H1 (cell line): ENCODE data around the gene RPTOR. TPM values are rescaled to one million over a fixed set of nuclear protein-coding genes. Genes with fewer than 3 reads are reported as not detected.

Experiments
- CTCF ChIA-PET: fragments of 300-600 bp; sonication (Branson Sonifier 250); formaldehyde crosslinking; loops from one replicate; lab custom pipeline; 2021; ENCODE audit not compliant: partially characterized antibody; lab: Charles Lee
- POLR2A ChIA-PET: fragments of 300-600 bp; sonication (Branson Sonifier 250); formaldehyde crosslinking; loops from one replicate; lab custom pipeline; 2021; ENCODE audit warnings: inconsistent platforms; ENCODE audit not compliant: partially characterized antibody; lab: Charles Lee
- DNase-seq, 2 experiments: peaks; one replicate each; pipeline versions ENCODE4 v3.0.0 to v3.0.0-alpha.2; 2010 to 2022; ENCODE audit warnings: low spot score in 2 of 2, low read depth in 1 of 2, mixed read lengths in 1 of 2
- FAIRE-seq: peaks from 2 replicates; lab custom pipeline; 2011; peaks lifted over from hg19 to GRCh38; lab: Jason Lieb, UNC
- H2AFZ ChIP-seq: 2 replicates; pipeline ENCODE4 v1.8.1; 2012; ENCODE audit warnings: low read length, inconsistent platforms
- H2AK5ac ChIP-seq: 2 replicates; pipeline ENCODE4 v1.6.1; 2013; ENCODE audit warnings: low read depth, low read length
- H2BK120ac ChIP-seq: replicated peaks from 2 replicates; pipeline ENCODE3; 2013; ENCODE audit warnings: low read depth, low read length, inconsistent platforms
- H2BK12ac ChIP-seq: 2 replicates; pipeline ENCODE4 v1.6.1; 2013; ENCODE audit warnings: low read depth, low read length
- H2BK15ac ChIP-seq: 2 replicates; pipeline ENCODE4 v1.6.1; 2013; ENCODE audit warnings: low read length
- H2BK20ac ChIP-seq: 2 replicates; pipeline ENCODE4 v1.6.1; 2013; ENCODE audit warnings: low read length
- H2BK5ac ChIP-seq: 2 replicates; pipeline ENCODE4 v1.6.1; 2013; ENCODE audit warnings: low read depth, low read length
- H3K14ac ChIP-seq: 2 replicates; pipeline ENCODE4 v1.6.1; 2013; ENCODE audit warnings: inconsistent platforms; ENCODE audit not compliant: insufficient read length
- H3K18ac ChIP-seq: 2 replicates; pipeline ENCODE4 v1.6.1; 2013; ENCODE audit warnings: low read length; ENCODE audit errors: extremely low read depth
- H3K23ac ChIP-seq: 2 replicates; pipeline ENCODE4 v1.6.1; 2013; ENCODE audit warnings: inconsistent platforms; ENCODE audit not compliant: insufficient read length
- H3K23me2 ChIP-seq: 2 replicates; pipeline ENCODE4 v1.6.1; 2013; ENCODE audit warnings: low read depth, low read length
- H3K27ac ChIP-seq: 2 replicates; pipeline ENCODE4 v1.6.1; 2011; ENCODE audit warnings: low read depth, low read length, inconsistent platforms
- H3K27me3 ChIP-seq, 4 experiments: replicated peaks in 1 of 4; 1 replicate in 1 of 4; 2 replicates in 3 of 4; pipeline versions ENCODE4 v1.6.1 to v1.8.1; 2011 to 2013; ENCODE audit warnings: low read length in 3 of 4, mild to moderate bottlenecking in 3 of 4, inconsistent platforms in 2 of 4, mixed read lengths in 2 of 4, moderate library complexity in 1 of 4; ENCODE audit not compliant: control insufficient read depth in 3 of 4, insufficient read depth in 3 of 4; ENCODE audit errors: extremely low read depth in 1 of 4
- H3K36me3 ChIP-seq, 4 experiments: 2 replicates each; pipeline versions ENCODE4 v1.6.1 to v1.8.1; 2011 to 2013; ENCODE audit warnings: mild to moderate bottlenecking in 4 of 4, low read length in 3 of 4, moderate library complexity in 2 of 4, control low read depth in 1 of 4, inconsistent platforms in 1 of 4; ENCODE audit not compliant: insufficient read depth in 4 of 4, control insufficient read depth in 2 of 4
- H3K4ac ChIP-seq: replicated peaks from 2 replicates; pipeline ENCODE3; 2013; ENCODE audit warnings: low read length, low read depth, mixed read lengths, inconsistent platforms; ENCODE audit not compliant: insufficient read length
- H3K4me1 ChIP-seq, 4 experiments: replicated peaks in 1 of 4; 1 replicate in 1 of 4; 2 replicates in 3 of 4; pipeline versions ENCODE4 v1.6.1 to v1.8.1; 2011 to 2013; ENCODE audit warnings: low read length in 3 of 4, inconsistent platforms in 2 of 4, mixed read lengths in 1 of 4; ENCODE audit not compliant: insufficient read depth in 4 of 4, control insufficient read depth in 3 of 4
- H3K4me2 ChIP-seq, 2 experiments: 2 replicates each; pipeline versions ENCODE4 v1.6.1 to v1.8.1; 2011 to 2013; ENCODE audit warnings: low read depth in 2 of 2, low read length in 2 of 2, control low read depth in 1 of 2, inconsistent platforms in 1 of 2, mild to moderate bottlenecking in 1 of 2; ENCODE audit not compliant: insufficient read depth in 1 of 2
- H3K4me3 ChIP-seq, 4 experiments: fragments of 200-600, 300-600 bp in 1 of 4; sonication (generic), shearing (Covaris generic), sonication (Bioruptor Twin) in 1 of 4; 2 replicates each; pipeline versions ENCODE4 v1.5.1 to v1.8.1; 2011 to 2016; ENCODE audit warnings: low read length in 4 of 4, low read depth in 3 of 4, control low read depth in 2 of 4, inconsistent platforms in 2 of 4, mild to moderate bottlenecking in 2 of 4, mixed read lengths in 1 of 4, moderate library complexity in 1 of 4; ENCODE audit not compliant: insufficient read depth in 2 of 4; ENCODE audit errors: extremely low read depth in 1 of 4
- H3K56ac ChIP-seq: replicated peaks from 2 replicates; pipeline ENCODE3; 2013; ENCODE audit warnings: low read depth, mild to moderate bottlenecking, mixed read lengths, low read length, inconsistent platforms; ENCODE audit not compliant: insufficient read length
- H3K79me1 ChIP-seq: 2 replicates; pipeline ENCODE4 v1.6.1; 2013; ENCODE audit warnings: low read depth, low read length, control low read depth
- H3K79me2 ChIP-seq, 2 experiments: 2 replicates each; pipeline versions ENCODE4 v1.6.1 to v1.8.1; 2012 to 2013; ENCODE audit warnings: low read length in 2 of 2, mild to moderate bottlenecking in 2 of 2, inconsistent platforms in 1 of 2; ENCODE audit not compliant: insufficient read depth in 2 of 2, control insufficient read depth in 1 of 2
- H3K9ac ChIP-seq, 4 experiments: replicated peaks in 1 of 4; 1 replicate in 1 of 4; 2 replicates in 3 of 4; pipeline versions ENCODE4 v1.6.1 to v1.8.1; 2011 to 2013; ENCODE audit warnings: low read depth in 3 of 4, low read length in 3 of 4, control low read depth in 2 of 4, mild to moderate bottlenecking in 2 of 4, moderate library complexity in 2 of 4, inconsistent platforms in 1 of 4; ENCODE audit errors: extremely low read depth in 1 of 4
- H3K9me3 ChIP-seq, 2 experiments: 2 replicates each; pipeline versions ENCODE4 v1.6.1 to v1.8.1; 2012 to 2013; ENCODE audit warnings: mild to moderate bottlenecking in 2 of 2, moderate library complexity in 2 of 2, control low read depth in 1 of 2, inconsistent platforms in 1 of 2, low read depth in 1 of 2, low read length in 1 of 2, mixed read lengths in 1 of 2; ENCODE audit not compliant: insufficient read depth in 2 of 2
- H4K20me1 ChIP-seq, 2 experiments: replicated peaks in 1 of 2; 2 replicates each; pipeline versions ENCODE3 to v1.8.1; 2011 to 2013; ENCODE audit warnings: inconsistent platforms in 2 of 2, low read length in 2 of 2, mild to moderate bottlenecking in 1 of 2; ENCODE audit not compliant: insufficient read depth in 2 of 2, control insufficient read depth in 1 of 2
- H4K5ac ChIP-seq: 2 replicates; pipeline ENCODE4 v1.6.1; 2013; ENCODE audit warnings: low read length, low read depth, mixed read lengths, inconsistent platforms; ENCODE audit not compliant: insufficient read length
- H4K8ac ChIP-seq: 2 replicates; pipeline ENCODE4 v1.8.0; 2013; ENCODE audit warnings: mild to moderate bottlenecking, moderate library complexity, low read length, inconsistent platforms; ENCODE audit not compliant: insufficient read depth; ENCODE audit errors: extremely low read depth
- H4K91ac ChIP-seq: replicated peaks from 2 replicates; pipeline ENCODE3; 2013; ENCODE audit warnings: low read length, mixed read lengths, inconsistent platforms; ENCODE audit not compliant: insufficient read length
- CTBP2 ChIP-seq: IDR thresholded peaks from 2 replicates; pipeline ENCODE4 v1.7.0; 2011; ENCODE audit warnings: borderline replicate concordance, mild to moderate bottlenecking, moderate library complexity, mixed read lengths, low read length; ENCODE audit not compliant: insufficient read depth, insufficient read length
- CTCF ChIP-seq, 3 experiments: IDR thresholded peaks; 1 replicate in 2 of 3; 2 replicates in 1 of 3; pipeline versions ENCODE4 v1.5.1 to v1.6.1; 2011; ENCODE audit warnings: low read length in 3 of 3, mild to moderate bottlenecking in 3 of 3, inconsistent platforms in 2 of 3, low read depth in 1 of 3, moderate library complexity in 1 of 3; ENCODE audit not compliant: insufficient read depth in 1 of 3; ENCODE audit errors: control extremely low read depth in 1 of 3
- HDAC2 ChIP-seq, 2 experiments: fragments of 300-600 bp in 1 of 2; sonication (generic) in 1 of 2; IDR thresholded peaks; 2 replicates each; pipeline ENCODE4 v1.6.1; 2011 to 2012; ENCODE audit warnings: low read depth in 2 of 2, low read length in 2 of 2, mild to moderate bottlenecking in 2 of 2, moderate library complexity in 2 of 2, borderline replicate concordance in 1 of 2, inconsistent platforms in 1 of 2
- JUN ChIP-seq: IDR thresholded peaks from 2 replicates; pipeline ENCODE4 v1.6.1; 2011; ENCODE audit warnings: low read depth, mild to moderate bottlenecking, improper control_type of control experiment, low read length
- KDM1A ChIP-seq: fragments of 200-600, 300-600 bp; sonication (generic); IDR thresholded peaks from 2 replicates; pipeline ENCODE4 v1.7.1; 2016; ENCODE audit warnings: mild to moderate bottlenecking, low read length, borderline replicate concordance
- KDM4A ChIP-seq: IDR thresholded peaks from one replicate; pipeline ENCODE4 v1.7.1; 2012; ENCODE audit warnings: low read depth, mild to moderate bottlenecking, moderate library complexity, low read length, inconsistent platforms; ENCODE audit not compliant: severe bottlenecking
- POLR2AphosphoS5 ChIP-seq: IDR thresholded peaks from 2 replicates; pipeline ENCODE4 v1.6.1; 2011; ENCODE audit warnings: low read depth, low read length
- POU5F1 ChIP-seq: IDR thresholded peaks from 2 replicates; pipeline ENCODE4 v1.6.1; 2011; ENCODE audit warnings: low read depth, mild to moderate bottlenecking, low read length, moderate library complexity
- SIRT6 ChIP-seq: IDR thresholded peaks from one replicate; pipeline ENCODE4 v1.7.1; 2012; ENCODE audit warnings: low read length, inconsistent platforms
- YY1 ChIP-seq: IDR thresholded peaks from 2 replicates; pipeline ENCODE4 v1.6.1; 2011; ENCODE audit warnings: low read depth, mild to moderate bottlenecking, low read length
- WGBS, 2 experiments: shearing (Covaris generic) in 1 of 2; methylation state at CpG; one replicate each; pipeline versions ENCODE4 v1.1.6 to v1.1.7; 2013 to 2015; ENCODE audit warnings: low lambda C conversion rate in 2 of 2, mixed read lengths in 2 of 2, inconsistent platforms in 1 of 2, low coverage in 1 of 2, missing lambda C conversion rate in 1 of 2; ENCODE audit not compliant: insufficient replicate concordance in 2 of 2, insufficient coverage in 1 of 2, insufficient read length in 1 of 2; ENCODE audit errors: extremely low coverage in 1 of 2, missing lambda C conversion rate in 1 of 2; 5-methylcytosine and 5-hydroxymethylcytosine counted together
- polyA plus RNA-seq, 7 experiments: library from polyadenylated mRNA; depleted of rRNA in 3 of 7; stranded (reverse) in 5 of 7; unstranded in 2 of 7; fragments of >200 nt in 5 of 7; fragments of 200-250 nt in 2 of 7; gene quantifications; 1 replicate in 5 of 7; 2 replicates in 1 of 7; 4 replicates in 1 of 7; pipeline versions ENCODE4 v1.2.1 to v1.2.3, GENCODE V29; 2011 to 2013; ENCODE audit warnings: missing spikeins in 2 of 7, mixed read lengths in 2 of 7
- total RNA-seq: library from RNA; stranded (reverse); fragmentation: NEBNext Ultra II Directional; extraction: Animal tissue kit (Norgen Biotek cat#: 25700); gene quantifications from 2 replicates; pipeline ENCODE4 v1.2.1, GENCODE V29; 2021

RPTOR gene
- total and polyA plus RNA-seq, 2 of the 8 experiments (the other 6 are each of a cell fraction or from before 2014, with no cell fraction given), result 6.9 to 28.7 TPM

GRCh38 chr17:80927791-80928216, 383.2 kb downstream of the RPTOR start:
- CTCF ChIA-PET, result interaction anchor here (0.7 to 1.6 kb wide), 4 partner anchors 9 to 42 kb away, joined by 3 to 4 read pairs (median 3); no protein-coding TSS in a partner anchor
- H2BK15ac ChIP-seq, result no peak overlapping the region
- H4K8ac ChIP-seq, result no peak overlapping the region
- H3K14ac ChIP-seq, result no peak overlapping the region
- no peak overlapping the region for H3K4ac ChIP-seq
- H3K79me2 ChIP-seq, result no peaks in the 10 kb centered on the region
- H3K4me1 ChIP-seq, result peaks cover 0 to 11% (median 4%) of the 10 kb centered on the region in 4 experiments; a peak in 5 of 7 replicates
- no peak overlapping the region for H2BK120ac ChIP-seq
- no peaks in the 10 kb centered on the region; the same call in 1 of the 2 replicates for H3K23me2 ChIP-seq
- H2BK12ac ChIP-seq, result no peak overlapping the region
- H3K18ac ChIP-seq, result no peak overlapping the region
- H3K4me2 ChIP-seq, result peak overlapping the region in 1 of 2 experiments; percentile 24; a peak in 1 of 4 replicates
- no peak overlapping the region for H2AK5ac ChIP-seq
- H3K9me3 ChIP-seq, result no peaks in the 10 kb centered on the region
- no peak for DNase-seq
- no peak overlapping the region for H4K5ac ChIP-seq
- H3K27ac ChIP-seq, result no peak overlapping the region
- WGBS, 2 experiments, result 56% methylated on average over 10 of the region's 11 CpGs; no CpG with 5 or more reads in 1 of the 2 experiments
- no peak overlapping the region for H3K9ac ChIP-seq
- POLR2A ChIA-PET, result no interaction called here
- no peak overlapping the region for H3K56ac ChIP-seq
- no peaks in the 10 kb centered on the region; a peak in 2 of 8 replicates for H3K36me3 ChIP-seq
- H3K23ac ChIP-seq, result no peak overlapping the region
- no peaks in the 10 kb centered on the region for H3K79me1 ChIP-seq
- no peak for FAIRE-seq
- H3K4me3 ChIP-seq, result no peak overlapping the region
- H2AFZ ChIP-seq, result no peak overlapping the region
- H2BK5ac ChIP-seq, result no peak overlapping the region
- peaks cover 13 to 22% of the 10 kb centered on the region in 2 experiments for H4K20me1 ChIP-seq
- no peak overlapping the region for H2BK20ac ChIP-seq
- H3K27me3 ChIP-seq, result peaks cover 0 to 25% (median 24%) of the 10 kb centered on the region in 4 experiments; a peak in 6 of 7 replicates
- no peak overlapping the region for H4K91ac ChIP-seq
- TF ChIP-seq POLR2AphosphoS5 (peak; percentile 88), JUN (no peak), KDM4A (no peak), KDM1A (no peak), SIRT6 (no peak), YY1 (no peak), CTCF (IDR thresholded peaks at IDR 0.05; ENCODE audit: control extremely low read depth in 1 of 3, insufficient read depth in 1 of 3, low read depth in 1 of 3, low read length in 3 of 3) (peak; percentile 7 to 21 (median 21); a peak in 3 of 4 replicates), POU5F1 (no peak), HDAC2 (IDR thresholded peaks at IDR 0.05; ENCODE audit: borderline replicate concordance in 1 of 2, low read depth in 2 of 2, low read length in 2 of 2) (no peak), CTBP2 (no peak)
